ENCODE measurements around the gene COL4A5.

DNA sequence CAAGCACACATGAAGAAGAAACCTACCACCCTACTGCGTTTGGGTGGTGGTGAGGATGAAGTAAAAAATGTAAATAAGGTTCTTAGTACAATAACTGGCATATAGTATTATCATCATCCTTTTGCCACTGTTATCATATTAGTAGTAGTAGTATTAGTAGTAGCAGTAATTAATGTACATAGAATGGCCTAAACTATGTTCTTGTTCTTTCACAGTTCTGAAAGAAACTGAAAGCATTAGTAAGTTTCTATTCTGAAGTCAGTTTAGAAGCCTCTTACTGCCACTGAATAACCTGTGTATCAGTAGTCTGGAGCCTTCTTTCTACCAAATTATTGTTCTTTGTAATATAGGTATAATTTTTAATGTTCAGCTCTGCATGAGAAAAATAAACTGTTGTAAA lies 22.4 kb upstream of the COL4A5 start:
- TF ChIP-seq POLR2A (IDR thresholded peaks at IDR 0.05; ENCODE audit: low read depth, low read length) (no peak), TAF1 (IDR thresholded peaks at IDR 0.05; ENCODE audit: borderline replicate concordance, low read depth, low read length) (no peak), POLR2AphosphoS5 (IDR thresholded peaks at IDR 0.05; ENCODE audit: low read depth, low read length) (no peak)
